GM21447 (cell line): ENCODE measurements around the gene TCL1A.
"Not testable (repeated sequence)": the region's sequence is repeated elsewhere in the genome, so short reads cannot be mapped to it uniquely, and the experiment has no call there.

Experiments used
- ATAC-seq: cut with Tn5 transposase; IDR thresholded peaks from one replicate; pipeline ENCODE4 v1.9.1; 2021; ENCODE audit not compliant: unreplicated experiment

Gene TCL1A

GRCh38 chr14:95713596-95714371 is at the start of gene TCL1A:
Gene TCL1A, minus strand, starts transcription at chr14:95714125. Its CDS starts 59 bp downstream, at chr14:95714066.
- peak; percentile 72 for ATAC-seq

GRCh38 chr14:95763032-95763431 is 49.1 kb upstream of the TCL1A start:
- not testable (repeated sequence) for ATAC-seq

- ATAC-seq, result no peak
Observed at GRCh38 chr14:95761436-95761835, 47.5 kb upstream of the TCL1A start.

- no peak for ATAC-seq
Observed at GRCh38 chr14:95760596-95760995, 46.7 kb upstream of the TCL1A start.

GRCh38 chr14:95759941-95760340 is 46.0 kb upstream of the TCL1A start:
- ATAC-seq, result no peak

GRCh38 chr14:95758331-95758730 is 44.4 kb upstream of the TCL1A start:
- no peak for ATAC-seq

- ATAC-seq, result no peak
Observed at GRCh38 chr14:95756751-95757150, 42.8 kb upstream of the TCL1A start.

GRCh38 chr14:95756127-95756526 is 42.2 kb upstream of the TCL1A start:
- no peak for ATAC-seq

GRCh38 chr14:95741781-95742180 is 27.9 kb upstream of the TCL1A start:
- no peak for ATAC-seq

- ATAC-seq, result no peak
Observed at GRCh38 chr14:95741038-95741490, 27.1 kb upstream of the TCL1A start.

- ATAC-seq, result no peak
Observed at GRCh38 chr14:95739356-95739755, 25.4 kb upstream of the TCL1A start.

GRCh38 chr14:95733212-95733611 is 19.3 kb upstream of the TCL1A start:
- no peak for ATAC-seq

GRCh38 chr14:95730126-95730525 is 16.2 kb upstream of the TCL1A start:
- no peak for ATAC-seq

- ATAC-seq, result peak; percentile 48
Observed at GRCh38 chr14:95729402-95730028, 15.6 kb upstream of the TCL1A start.

GRCh38 chr14:95727056-95727700 is 13.3 kb upstream of the TCL1A start:
- no peak for ATAC-seq

- ATAC-seq, result peak; percentile 77
Observed at GRCh38 chr14:95725685-95726336, 11.9 kb upstream of the TCL1A start.

- no peak for ATAC-seq
Observed at GRCh38 chr14:95722525-95723190, 8.7 kb upstream of the TCL1A start.

- ATAC-seq, result no peak
Observed at GRCh38 chr14:95712398-95712797, 1.5 kb downstream of the TCL1A start.

GRCh38 chr14:95711476-95712176 is 2.3 kb downstream of the TCL1A start:
- peak; percentile 38 for ATAC-seq

- no peak for ATAC-seq
Observed at GRCh38 chr14:95710106-95710505, 3.8 kb downstream of the TCL1A start.
